HG02759 (cell line): Measurements from ENCODE around the gene VASN.
"Not testable (repeated sequence)": the region's sequence is repeated elsewhere in the genome, so short reads cannot be mapped to it uniquely, and the experiment has no call there.

Experiments used
- ATAC-seq: cut with Tn5 transposase; IDR thresholded peaks from one replicate; pipeline ENCODE4 v1.9.1; 2021; ENCODE audit warnings: mild to moderate bottlenecking, moderate library complexity; ENCODE audit not compliant: unreplicated experiment

VASN gene

DNA sequence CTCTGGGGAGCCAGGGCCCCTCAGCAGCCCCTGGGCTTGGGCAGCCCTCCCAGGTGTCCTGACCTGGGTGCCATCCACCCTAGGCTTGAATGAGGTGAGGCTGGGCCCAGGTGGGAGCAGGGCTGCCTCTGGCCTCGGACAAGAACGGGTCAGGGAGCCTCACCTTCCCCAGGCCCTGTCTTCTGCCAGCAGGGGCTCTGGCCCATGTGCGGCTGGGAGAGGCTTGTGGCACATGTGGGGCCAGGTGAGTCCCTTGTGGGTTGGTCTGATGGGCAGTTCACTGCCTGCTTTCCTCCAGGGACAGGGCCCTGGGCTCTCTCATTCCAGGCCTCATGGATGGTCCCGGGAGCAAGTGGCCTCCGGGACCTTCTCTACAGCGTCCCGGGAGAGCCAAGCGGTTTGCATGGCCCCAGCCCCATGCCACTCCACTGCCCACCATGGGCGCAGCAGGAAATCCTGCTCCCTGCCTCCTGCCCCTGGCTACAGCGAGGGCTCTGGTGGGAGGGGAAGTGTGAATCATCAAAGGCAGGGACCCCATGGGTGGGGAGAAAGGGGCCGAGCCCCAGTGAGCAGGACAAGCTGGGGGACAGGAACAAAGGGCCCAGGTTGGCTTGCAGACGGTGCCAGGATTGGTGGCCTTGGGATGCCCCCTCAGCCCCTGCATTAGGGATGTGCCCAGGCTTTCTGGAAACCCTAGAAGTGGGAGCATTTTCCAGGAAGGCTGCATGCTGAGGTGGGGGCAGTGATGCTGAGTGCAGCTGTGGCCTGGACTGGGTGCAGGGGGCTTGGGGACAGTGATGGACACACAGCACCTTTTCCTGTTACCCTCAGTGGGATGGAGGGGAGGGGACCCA, 12.2 kb downstream of the VASN start:
- ATAC-seq: no peak

DNA sequence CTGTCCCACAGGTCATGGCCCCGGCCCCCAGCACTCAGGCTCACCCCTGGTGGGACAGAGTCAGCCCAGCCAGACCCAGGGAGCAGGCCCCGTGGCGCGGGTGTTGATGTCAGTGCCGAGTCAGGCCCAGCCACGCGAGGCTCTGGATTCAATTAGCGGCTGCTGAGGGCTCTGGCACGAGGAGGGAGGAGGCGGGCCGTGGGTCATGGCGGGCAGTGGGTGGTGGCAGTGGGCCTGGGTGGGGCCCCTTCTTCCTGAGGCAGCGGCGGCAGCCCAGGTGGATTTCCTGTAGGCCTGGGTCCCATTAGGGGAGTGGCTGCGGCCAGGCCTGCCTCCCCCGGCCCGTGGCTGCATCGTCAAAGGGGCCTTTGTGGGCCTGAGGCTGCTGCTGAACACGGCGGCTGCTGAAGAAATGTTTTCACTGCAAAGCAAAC, 12.9 kb downstream of the VASN start:
- ATAC-seq: no peak

DNA sequence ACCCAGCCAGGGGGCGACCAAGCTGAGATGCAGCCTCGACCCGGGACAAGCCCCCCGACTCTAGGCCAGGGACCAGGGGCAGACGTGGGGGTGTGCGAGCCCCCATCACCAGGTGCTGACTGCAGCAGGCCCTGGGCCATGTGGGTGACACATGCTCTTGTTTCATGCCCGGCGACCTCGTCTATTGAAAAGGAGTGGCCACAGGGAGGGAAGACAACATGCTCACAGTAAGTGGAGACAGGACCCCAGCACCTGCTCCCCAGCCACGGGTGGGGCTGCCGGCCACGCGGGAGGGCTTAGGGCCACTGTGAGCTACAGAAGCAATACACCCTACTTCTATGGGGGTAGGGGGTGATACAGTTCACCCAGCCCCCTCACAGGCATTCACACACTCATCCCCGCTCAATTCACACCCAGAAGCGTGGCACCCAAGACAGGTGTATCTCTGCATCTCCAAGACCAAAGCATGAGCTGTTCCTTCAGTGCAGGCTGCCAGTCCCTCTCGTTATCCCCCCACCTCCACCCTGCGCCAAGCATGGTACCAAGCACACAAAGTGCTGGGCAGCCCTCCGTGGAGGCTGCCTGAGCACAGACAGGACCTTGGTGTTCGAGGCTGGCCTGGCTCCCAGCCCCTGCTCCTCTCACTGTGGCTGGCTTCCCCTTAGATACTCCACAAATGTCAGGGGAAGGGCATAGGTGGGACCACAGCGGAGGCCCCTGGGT, 13.6 kb downstream of the VASN start:
- no peak for ATAC-seq

DNA sequence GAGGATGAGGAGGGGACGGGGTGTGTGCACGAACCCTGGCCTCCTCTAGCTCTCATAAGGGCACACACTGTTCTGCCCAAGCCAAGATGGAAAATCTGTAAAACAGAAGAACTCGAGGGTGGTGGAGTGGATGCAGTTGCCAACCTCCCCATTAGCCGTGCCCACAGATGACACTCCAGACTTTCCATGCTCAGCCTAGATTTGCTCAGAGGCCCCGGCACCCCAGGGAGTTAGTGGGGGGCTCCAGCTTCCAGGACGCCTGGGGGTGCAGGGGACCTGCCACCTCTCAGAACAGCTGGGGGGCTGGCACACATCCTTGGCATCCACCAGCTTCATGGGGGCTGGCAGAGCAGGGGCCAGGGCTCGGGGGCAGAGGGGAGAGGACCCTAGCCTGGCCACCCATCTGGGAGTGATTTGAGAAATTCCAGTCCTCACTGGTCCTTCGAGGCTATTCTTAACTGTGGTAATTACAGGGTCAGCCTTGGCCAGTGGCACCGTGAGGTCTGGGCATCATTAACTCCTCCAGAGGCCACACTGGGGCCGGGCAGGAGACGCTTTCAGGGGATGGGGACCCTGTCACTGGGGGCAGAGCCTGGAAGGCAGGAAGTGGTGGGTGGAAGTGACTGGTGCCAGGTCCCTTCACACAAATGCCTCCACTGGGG, 14.3 kb downstream of the VASN start:
- no peak for ATAC-seq

DNA sequence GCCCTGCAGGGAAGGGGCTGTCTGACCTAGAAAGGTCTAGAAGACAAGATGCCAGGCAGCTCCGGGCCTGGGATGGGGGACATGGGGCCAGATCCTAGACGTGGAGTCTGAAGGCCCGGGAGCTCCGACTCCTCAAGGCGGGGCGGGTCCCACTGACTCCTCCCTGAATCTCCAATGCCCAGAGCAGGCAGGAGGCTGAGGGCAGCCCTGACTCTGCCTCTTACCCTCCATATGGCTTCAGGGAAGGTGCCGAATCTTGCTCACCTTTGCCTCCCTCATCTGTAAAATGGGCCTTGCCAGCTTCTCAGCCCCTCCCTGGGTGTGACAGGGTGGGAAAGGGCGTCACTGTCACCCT, 14.8 kb downstream of the VASN start:
- no peak for ATAC-seq

DNA sequence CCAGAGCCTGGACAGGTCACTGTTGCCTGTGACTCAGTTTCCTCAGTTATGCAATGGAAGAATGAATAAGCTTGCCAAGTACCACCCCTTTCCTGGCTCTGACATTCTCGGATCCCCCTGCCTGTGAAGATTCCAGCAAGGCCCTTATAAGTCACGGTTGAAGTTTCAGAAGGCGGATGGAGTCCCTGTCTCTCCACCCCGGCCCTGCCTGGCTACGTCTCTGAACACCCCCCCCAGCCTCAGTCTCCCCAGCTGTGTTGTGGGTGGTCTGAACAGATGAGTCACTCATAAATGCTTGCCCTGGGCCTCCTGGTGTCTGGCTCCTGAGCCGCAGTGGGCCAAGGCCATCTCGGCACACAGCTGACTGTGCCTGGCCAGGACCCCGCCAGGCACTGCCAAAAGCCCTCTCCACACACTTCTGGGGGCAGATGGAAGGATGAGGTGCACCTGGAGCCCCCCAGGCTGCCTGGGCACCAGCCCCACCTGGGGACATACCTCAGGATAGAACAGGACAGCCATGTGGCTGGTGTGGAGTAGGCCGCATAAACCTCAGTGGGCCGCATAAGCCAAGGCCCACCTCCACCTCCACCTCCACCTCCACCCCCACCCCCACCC, 15.4 kb downstream of the VASN start:
- no peak for ATAC-seq

DNA sequence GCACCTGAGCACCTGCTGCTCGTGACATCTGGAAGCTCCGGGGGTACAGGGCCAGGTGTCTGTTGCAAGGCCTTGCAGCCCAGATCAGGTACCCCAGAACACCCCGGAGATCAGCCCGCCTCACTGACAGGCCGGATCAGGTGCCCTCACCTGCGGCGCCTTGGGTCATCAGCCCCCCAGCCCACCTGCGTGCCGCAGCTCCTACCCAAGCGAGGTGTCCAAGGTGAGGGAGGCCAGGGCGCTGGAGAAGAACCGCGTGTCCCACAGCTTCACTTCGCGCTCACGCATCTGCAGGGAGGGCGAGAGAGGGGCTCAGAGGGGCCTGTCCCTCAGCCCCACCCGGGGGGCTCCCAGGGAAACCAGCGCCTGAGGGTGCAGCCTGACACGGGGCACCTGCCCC, 16.1 kb downstream of the VASN start:
- ATAC-seq: no peak

DNA sequence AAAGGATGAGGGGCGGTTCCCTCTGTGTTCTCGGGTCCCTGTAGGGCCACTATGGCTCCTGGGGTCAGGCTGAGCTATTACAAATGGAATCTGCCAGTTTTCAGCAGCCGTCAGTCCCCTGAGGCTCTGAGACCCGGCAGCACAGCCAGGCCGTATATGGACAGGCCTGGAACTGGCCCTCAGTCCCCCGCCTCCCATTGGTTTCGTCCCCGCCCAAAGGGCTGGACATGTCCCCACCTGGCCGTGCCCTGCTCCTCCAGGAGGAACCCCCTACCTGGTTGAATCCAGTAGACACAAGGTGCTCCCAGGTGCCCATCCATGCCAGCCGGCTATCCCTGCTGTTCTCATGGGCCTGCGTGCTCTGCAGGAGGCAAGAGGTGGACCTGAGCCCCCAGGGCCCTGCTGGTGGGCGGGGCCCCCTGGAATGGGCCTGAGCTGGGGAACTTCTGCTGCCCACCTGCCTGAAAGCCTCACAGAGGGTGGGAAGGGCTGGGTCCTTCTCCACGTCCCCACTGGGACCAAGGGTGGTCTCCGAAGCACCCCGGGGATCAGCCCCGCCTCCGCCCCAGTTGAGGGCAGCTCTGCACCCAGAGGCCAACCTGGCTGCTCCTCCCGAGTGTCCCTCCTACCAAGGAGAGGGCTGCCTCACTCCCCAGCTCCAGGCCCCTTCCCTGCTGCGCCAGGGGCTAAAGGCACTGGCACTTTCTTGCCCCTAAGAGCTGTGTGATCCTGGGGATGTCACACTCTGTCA, 16.8 kb downstream of the VASN start:
- ATAC-seq: no peak

DNA sequence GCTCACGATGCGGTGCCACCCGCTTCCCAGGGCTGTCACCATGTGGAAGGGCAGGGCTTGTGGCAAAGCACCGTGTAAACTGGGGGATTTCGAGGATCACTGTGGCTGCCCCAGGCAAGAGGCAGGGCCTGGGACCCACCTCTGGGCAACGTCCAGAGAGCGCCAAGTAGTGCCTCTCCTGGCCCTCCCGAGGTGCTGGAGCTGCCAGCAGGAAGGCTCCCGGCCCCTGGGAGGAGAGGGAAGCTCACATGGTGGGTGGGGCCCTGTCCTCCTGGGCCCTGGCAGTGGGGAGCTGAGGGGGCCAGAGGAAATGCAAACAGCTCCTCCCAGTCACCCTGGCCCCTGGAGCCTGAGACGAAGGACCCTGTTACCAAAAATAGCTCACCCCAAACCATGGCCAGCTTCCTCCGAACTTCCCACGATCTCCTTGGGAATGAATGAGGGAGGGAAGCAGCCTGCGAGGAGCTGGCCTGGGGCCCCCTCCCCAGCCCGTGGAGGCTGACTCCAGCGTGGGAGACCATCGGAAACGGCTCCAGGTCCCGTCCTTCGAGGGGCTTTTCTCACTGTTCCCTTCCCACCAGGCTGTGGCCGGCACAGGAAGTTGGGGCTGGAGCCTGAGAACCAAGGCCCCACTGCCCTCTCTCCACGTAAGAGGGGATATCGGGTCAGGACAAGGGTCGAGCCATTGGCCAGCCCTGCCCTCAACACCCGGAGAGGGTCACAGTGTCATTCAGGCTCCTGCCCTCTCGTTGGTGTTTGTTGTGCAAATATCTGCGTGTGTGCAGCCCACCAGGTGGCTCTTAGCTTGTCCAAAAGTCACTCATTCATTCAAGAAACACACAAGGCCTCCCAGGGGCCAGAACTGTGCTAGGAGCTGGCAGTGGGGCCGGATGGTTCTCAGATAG, 17.7 kb downstream of the VASN start:
- no peak for ATAC-seq

DNA sequence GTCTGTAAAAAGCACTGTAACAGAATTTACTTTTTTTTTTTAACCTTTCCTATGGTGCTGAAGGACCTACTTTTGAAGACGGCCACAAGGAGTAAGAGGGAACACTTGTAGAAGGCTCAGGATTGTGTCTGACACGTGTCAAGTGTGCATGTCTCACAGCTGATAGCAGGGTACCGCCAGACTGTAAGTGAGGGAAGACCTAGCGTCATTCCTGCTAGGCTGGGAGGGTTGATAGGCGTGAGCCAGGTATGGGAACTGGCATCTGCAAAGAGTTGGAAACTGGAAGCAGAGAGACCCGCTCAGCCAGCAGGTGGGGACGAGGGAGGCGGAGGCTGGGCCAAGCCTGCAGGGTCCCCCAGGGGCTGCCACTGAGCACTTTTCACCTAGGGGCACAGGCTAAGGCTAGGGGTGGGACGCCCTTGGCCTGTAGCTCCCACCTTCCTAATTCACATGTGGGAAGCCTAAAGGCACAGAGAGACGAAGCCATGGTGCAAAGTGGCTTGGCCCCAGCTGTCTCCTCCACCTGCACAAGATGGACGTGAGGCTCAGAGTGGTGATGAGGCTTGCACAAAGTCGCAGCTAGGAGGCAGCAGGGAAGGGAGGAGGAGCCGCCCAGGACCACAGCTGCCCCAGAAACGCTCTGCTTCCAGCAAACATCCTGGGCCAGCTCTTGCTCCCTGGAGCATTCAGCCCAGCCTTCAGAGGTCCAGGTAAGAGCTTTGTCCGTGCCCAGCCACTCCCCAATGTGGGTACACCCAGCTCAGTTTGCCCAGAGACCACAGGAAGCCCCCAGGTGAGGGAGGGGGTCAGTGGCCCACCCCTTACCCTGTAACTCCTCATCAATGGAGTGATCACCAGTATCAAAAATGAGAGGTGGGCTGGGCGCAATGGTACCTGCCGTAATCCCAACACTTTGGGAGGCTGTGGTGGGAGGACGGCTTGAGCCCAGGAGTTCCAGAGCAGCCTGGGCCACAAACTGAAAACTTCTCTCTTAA, 18.9 kb downstream of the VASN start:
- no peak for ATAC-seq

DNA sequence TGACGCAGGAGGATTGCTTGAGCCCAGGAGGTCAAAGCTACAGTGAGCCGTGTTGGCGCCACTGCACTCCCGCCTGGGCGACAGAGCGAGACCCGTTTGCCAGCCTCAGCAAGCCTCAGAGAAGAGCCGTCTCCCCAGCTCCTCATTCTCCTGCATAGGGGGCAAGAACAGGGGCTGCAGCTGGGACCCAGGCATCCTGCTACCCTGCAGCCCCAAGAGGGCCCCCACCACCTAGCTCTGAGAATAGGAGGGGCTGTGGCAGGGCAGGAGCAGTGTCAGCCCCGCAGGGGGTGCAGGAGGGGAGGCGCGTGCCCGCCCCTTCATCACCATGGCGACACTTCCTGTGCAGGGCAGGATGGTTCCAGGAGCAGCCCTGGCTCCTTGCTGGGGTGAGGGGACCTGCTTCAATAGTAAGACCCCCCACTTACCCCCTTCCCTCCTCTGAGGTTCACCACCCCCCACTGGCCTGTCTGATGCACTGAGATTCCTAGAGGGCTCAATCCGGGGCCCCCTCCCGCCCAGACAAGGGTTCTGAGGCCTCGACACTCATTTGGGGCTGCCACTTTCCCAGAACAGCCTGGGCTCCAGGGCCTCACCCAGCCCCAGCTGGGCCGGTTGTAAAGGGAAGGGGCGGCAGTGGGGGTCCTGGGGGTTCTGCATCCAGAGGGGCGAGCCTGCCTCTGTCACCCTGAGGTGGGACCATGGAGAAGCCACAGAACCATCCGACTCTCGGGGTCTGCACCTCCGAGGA, 20.2 kb downstream of the VASN start:
- ATAC-seq: no peak

DNA sequence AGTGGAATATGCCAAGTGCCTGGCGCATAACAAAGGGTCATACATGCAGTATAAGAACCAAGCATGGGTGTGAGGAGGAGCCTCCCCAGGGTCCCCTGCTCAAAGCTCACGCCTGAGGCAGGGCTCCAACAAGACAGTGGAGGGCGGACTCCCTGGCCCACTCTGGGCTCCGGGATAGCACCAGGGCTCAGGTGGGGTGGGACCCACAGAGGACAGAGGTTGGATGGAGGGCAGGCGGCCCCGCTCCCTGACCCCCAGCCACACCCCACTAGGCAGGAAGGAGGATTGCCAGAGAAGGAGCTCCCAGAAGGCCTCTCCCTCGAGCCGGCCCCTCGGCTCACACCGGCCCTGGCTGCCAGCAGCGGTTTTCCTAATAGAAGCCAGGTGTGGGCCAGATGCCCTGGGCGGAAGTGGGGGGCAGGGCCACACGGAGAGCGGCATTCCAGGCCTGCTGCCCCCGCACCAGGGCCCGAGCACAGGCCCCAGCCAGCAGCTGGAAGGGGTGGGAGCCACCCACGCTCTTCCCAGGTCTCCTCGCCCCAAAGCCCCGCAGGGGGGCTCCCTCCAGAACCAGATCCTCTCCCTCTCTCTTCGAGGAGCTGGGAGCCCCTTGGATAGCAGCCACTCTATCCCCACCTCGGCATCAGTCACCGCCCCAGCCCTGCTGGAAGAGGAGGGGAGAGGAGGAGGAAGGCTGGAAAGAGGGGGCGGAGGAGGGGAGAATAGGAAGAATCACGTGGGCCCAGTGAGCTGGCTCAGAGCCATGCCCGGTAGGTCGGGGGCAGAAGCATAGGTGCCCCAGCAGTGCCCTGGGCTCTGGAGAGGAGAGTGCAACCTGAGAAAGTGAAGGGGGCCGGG, 21.0 kb downstream of the VASN start:
- ATAC-seq: no peak

DNA sequence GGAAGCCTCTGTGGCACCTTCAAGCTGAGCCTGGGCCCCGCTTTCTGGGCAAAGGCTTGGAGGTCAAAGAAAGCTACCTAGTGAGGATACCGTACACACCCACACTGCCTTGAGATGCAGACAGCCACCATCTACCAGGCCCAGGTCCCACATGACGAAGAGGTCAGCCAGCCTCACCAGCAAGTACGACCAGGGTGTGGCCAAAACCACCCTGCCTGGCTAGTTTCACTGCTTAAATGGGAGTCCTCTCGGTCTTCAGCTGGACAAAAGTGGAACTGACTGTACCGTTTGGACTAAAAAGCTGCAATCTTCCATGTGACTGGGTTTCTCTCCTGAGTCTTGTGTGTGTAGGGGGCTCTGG, 21.6 kb downstream of the VASN start:
- no peak for ATAC-seq

DNA sequence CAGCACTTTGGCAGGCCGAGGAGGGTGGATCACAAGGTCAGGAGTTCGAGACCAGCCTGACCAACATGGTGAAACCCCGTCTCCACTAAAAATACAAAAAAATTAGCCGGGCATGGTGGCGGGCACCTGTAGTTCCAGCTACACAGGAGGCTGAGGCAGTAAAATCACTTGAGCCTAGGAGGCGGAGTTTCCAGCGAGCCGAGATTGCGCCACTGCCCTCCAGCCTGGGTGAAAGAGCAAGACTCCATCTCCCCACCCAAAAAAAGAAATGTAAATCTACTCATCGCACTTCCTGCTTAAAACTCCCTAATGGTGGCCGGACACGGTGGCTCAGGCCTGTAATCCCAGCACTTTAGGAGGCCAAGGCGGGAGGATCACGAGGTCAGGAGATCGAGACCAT, 22.2 kb downstream of the VASN start:
- ATAC-seq: not testable (repeated sequence)

DNA sequence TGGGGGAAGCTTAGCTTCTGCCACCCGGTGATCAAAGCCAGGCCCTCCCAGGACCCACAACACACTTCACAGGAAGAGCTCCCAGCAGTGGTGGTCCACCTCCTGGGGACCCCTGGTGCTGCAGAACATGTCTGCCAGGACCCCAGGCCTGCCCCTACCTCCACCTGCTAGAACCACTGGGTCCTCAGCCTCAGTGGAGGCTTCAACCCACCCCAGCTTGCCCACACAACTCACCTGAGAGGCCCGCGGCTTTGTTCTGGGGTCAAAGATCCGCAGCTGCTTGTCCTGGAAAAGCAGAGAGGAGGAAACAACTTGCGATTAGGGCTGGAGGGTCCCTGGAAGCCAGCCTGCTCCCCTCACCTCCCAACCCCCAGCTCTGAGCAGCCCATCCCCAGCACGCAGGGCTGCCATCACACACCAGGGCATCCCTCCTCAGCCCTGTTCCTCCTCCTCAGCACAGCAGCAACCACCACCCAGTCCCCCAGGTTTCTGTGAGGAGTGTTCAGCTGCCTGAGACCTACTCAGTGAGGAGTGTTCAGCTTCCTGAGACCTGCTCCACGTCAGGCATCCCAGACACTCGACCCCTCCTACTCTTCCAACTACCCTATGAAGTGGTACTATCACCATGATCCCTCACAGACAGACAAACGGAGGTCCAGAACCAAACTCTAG, 23.5 kb downstream of the VASN start:
- no peak for ATAC-seq

DNA sequence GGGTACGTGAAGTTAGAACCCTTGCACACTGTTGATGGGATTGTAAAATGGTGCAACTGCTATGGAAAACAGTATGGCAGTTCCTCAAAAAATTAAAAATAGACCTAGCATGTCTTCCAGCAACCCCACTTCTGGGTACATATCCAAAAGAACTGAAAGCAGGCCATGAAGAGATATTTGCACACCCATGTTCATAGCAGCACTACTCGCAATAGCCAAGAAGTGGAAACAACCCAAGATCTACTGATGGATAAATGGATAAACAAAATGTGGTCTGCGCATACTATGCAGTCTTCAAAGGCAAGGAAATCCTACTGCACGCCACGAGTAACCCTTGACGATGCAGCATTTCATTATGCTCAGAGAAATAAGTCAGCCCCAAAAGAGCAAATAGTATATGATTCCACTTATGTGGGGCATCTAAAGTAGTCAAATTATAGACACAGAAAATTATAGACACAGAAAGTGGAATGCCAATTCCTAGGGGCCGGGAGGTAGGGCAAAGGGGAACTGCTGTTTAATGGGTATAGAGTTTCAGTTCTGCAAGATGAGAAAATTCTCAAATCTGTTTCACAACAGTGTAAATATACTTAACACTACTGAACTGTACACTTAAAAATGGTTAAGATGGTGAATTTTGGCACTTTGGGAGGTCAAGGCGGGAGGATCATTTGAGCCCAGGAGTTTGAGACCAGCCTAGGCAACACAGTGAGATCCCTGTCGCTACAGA, 27.5 kb downstream of the VASN start:
- ATAC-seq: no peak
